HS-5 (cell line): ENCODE data around the gene GPC6.

ENCODE experiments used
- DNase-seq: peaks from one replicate; pipeline ENCODE4 v3.0.0-alpha.2; 2012; ENCODE audit warnings: low read depth

The GPC6 gene

GRCh38 chr13:94170145-94170571 is 943.6 kb downstream of the GPC6 start:
- DNase-seq = no peak

GRCh38 chr13:94172416-94172815 is 945.8 kb downstream of the GPC6 start:
- no peak for DNase-seq

GRCh38 chr13:94173312-94173854 is 946.8 kb downstream of the GPC6 start:
- no peak for DNase-seq

- no peak for DNase-seq
Observed at GRCh38 chr13:94174009-94174408, 947.4 kb downstream of the GPC6 start.

- DNase-seq = no peak
Observed at GRCh38 chr13:94175076-94175475, 948.5 kb downstream of the GPC6 start.

GRCh38 chr13:94176561-94176960 is 950.0 kb downstream of the GPC6 start:
- DNase-seq = no peak

GRCh38 chr13:94177041-94177440 is 950.4 kb downstream of the GPC6 start:
- DNase-seq = no peak

GRCh38 chr13:94178625-94179244 is 952.1 kb downstream of the GPC6 start:
- no peak for DNase-seq

GRCh38 chr13:94181461-94182107 is 955.0 kb downstream of the GPC6 start:
- DNase-seq = no peak

- DNase-seq = no peak
Observed at GRCh38 chr13:94182185-94182761, 955.7 kb downstream of the GPC6 start.

- no peak for DNase-seq
Observed at GRCh38 chr13:94186470-94186869, 959.9 kb downstream of the GPC6 start.

GRCh38 chr13:94188201-94188854 is 961.7 kb downstream of the GPC6 start:
- no peak for DNase-seq

GRCh38 chr13:94192431-94192975 is 965.9 kb downstream of the GPC6 start:
- no peak for DNase-seq

GRCh38 chr13:94195715-94196114 is 969.1 kb downstream of the GPC6 start:
- peak; percentile 59 for DNase-seq

GRCh38 chr13:94196413-94196812 is 969.8 kb downstream of the GPC6 start:
- DNase-seq = no peak

GRCh38 chr13:94198681-94199080 is 972.1 kb downstream of the GPC6 start:
- DNase-seq = no peak

- no peak for DNase-seq
Observed at GRCh38 chr13:94199135-94199534, 972.5 kb downstream of the GPC6 start.

GRCh38 chr13:94201022-94201421 is 974.4 kb downstream of the GPC6 start:
- no peak for DNase-seq

- no peak for DNase-seq
Observed at GRCh38 chr13:94204163-94204562, 977.6 kb downstream of the GPC6 start.

- no peak for DNase-seq
Observed at GRCh38 chr13:94204946-94205345, 978.3 kb downstream of the GPC6 start.

GRCh38 chr13:94205896-94206295 is 979.3 kb downstream of the GPC6 start:
- DNase-seq = no peak

- no peak for DNase-seq
Observed at GRCh38 chr13:94209117-94209516, 982.5 kb downstream of the GPC6 start.
